ENCODE measurements around the gene CCPG1. TPM values are rescaled to one million over a fixed set of nuclear protein-coding genes. Genes with fewer than 3 reads are reported as not detected.
A peak's percentile ranks its signal among the peaks of the same experiment; 100 is the strongest.

Gene CCPG1
- total RNA-seq, 1 donor from 2014 or later = 102 TPM

DNA sequence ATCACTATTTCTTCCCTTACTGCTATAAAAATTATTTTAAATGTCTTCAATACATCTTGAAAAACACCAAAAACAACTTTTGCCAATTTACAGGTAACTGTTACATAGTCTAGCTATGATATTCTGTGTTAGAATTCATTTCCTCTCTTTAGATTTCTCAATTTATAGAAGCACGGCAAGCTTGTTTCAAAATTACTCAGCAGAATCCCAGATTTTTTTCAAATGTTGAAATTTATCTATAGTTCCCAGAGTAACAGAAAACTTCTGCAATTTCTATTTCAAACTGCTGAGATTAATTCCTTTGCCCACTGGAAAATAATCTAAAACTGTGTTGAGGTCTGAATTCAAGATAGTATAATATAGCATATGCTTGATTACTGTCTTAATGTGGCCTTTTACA is 41.2 kb downstream of the CCPG1 start:
- Histone ChIP-seq H3K36me3 (ENCODE audit: control insufficient read depth, insufficient read depth, low read length) (no peaks in the 10 kb centered on the region), H3K4me3 (ENCODE audit: low read depth, low read length) (no peak overlapping the region), H3K27me3 (ENCODE audit: control insufficient read depth, insufficient read depth, low read length) (no peaks in the 10 kb centered on the region)
- TF ChIP-seq, protein P1, sequence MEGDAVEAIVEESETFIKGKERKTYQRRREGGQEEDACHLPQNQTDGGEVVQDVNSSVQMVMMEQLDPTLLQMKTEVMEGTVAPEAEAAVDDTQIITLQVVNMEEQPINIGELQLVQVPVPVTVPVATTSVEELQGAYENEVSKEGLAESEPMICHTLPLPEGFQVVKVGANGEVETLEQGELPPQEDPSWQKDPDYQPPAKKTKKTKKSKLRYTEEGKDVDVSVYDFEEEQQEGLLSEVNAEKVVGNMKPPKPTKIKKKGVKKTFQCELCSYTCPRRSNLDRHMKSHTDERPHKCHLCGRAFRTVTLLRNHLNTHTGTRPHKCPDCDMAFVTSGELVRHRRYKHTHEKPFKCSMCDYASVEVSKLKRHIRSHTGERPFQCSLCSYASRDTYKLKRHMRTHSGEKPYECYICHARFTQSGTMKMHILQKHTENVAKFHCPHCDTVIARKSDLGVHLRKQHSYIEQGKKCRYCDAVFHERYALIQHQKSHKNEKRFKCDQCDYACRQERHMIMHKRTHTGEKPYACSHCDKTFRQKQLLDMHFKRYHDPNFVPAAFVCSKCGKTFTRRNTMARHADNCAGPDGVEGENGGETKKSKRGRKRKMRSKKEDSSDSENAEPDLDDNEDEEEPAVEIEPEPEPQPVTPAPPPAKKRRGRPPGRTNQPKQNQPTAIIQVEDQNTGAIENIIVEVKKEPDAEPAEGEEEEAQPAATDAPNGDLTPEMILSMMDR (IDR thresholded peaks at IDR 0.05; ENCODE audit: insufficient read depth, low read length, severe bottlenecking) = no peak
- FAIRE-seq (no peak), DNase-seq (ENCODE audit: low read depth) (no peak)

DNA sequence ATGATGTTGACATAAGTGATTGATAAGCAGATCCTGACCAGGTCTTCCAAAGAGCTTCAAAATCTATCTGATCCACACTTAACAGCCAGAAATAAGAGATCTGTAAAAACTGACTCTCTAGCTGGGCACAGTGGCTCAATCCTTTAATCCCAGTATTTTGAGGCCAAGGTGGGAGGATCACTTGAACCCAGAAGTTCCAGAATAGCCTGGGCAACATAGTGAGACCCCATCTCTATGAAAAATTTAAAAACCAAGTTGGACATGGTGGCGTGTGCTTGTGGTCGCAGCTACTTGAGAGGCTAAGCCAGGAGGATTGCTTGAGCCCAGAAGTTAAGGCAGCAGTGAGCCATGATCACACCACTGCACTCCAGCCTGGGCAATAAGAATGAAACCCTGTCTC is 45.5 kb downstream of the CCPG1 start:
- Histone ChIP-seq H3K4me3 (ENCODE audit: low read depth, low read length) (no peak overlapping the region), H3K36me3 (ENCODE audit: control insufficient read depth, insufficient read depth, low read length) (no peaks in the 10 kb centered on the region), H3K27me3 (ENCODE audit: control insufficient read depth, insufficient read depth, low read length) (no peaks in the 10 kb centered on the region)
- DNase-seq (ENCODE audit: low read depth) = no peak
- TF ChIP-seq, protein P1 (IDR thresholded peaks at IDR 0.05; ENCODE audit: insufficient read depth, low read length, severe bottlenecking) = no peak
- no peak for FAIRE-seq

DNA sequence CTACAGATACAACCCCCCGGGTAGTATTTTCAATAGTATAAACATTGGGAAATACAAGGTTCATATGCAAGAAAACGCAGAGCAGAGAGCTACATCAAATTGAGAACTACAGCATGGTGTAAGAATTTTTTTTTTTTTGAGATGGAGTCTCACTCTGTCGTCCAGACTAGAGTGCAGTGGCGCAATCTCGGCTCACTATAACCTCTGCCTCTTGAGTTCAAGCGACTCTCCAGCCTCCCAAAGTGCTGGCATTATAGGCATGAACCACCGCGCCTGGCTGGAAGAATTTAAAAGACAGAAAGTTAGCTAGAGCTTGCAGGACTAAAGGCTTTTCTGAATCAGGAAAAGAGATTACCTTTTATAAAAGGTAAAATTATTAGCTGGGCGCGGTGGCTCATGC is 47.1 kb downstream of the CCPG1 start:
- TF ChIP-seq, protein P1 (IDR thresholded peaks at IDR 0.05; ENCODE audit: insufficient read depth, low read length, severe bottlenecking) = no peak
- H3K36me3 ChIP-seq (ENCODE audit: control insufficient read depth, insufficient read depth, low read length) = no peaks in the 10 kb centered on the region
- DNase-seq (ENCODE audit: low read depth) = no peak
- H3K4me3 ChIP-seq (ENCODE audit: low read depth, low read length) = no peak overlapping the region
- no peaks in the 10 kb centered on the region for H3K27me3 ChIP-seq (ENCODE audit: control insufficient read depth, insufficient read depth, low read length)
- FAIRE-seq = no peak

DNA sequence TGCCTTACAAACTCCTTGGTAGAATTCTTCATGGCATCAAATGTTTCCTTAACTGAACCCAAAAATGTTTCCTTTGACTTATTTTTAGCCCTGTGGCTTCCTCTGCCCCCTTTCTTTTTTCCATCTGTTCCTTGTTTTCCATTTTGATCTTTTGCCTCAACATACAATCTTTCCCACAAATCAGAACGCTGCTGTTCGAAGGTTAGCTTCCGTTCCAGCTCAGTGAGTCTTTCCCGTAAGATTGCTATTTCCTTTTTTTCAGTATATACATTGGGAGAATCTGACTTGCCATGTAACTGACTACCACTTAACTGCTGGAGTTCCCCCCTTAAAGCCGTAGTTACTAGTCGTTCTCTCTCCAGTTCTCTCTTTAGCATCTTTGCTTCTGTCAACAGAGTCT is 47.9 kb downstream of the CCPG1 start:
- Histone ChIP-seq H3K36me3 (ENCODE audit: control insufficient read depth, insufficient read depth, low read length) (no peaks in the 10 kb centered on the region), H3K4me3 (ENCODE audit: low read depth, low read length) (no peak overlapping the region), H3K27me3 (ENCODE audit: control insufficient read depth, insufficient read depth, low read length) (no peaks in the 10 kb centered on the region)
- FAIRE-seq (no peak), DNase-seq (ENCODE audit: low read depth) (no peak)
- TF ChIP-seq, protein P1 (IDR thresholded peaks at IDR 0.05; ENCODE audit: insufficient read depth, low read length, severe bottlenecking) = no peak

DNA sequence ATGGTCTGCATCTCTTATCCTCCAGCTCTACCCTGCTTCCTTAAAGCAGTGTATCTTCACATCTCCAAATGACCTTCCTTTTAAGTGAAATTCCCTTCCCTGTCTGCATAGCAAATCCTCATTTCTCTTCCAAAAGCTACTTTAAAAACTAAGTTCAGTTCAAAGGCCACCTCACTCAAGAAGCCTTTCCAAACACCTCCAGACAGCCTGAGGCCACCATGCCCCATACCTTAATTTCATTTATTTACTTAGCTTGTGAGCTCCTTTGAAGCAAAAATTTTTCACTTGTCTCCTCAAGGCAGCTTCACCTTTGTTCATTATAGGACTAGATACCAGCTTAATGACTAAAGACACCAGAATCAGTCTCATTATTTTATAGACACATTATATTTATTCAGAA is 49.7 kb downstream of the CCPG1 start:
- no peak for FAIRE-seq
- H3K27me3 ChIP-seq (ENCODE audit: control insufficient read depth, insufficient read depth, low read length) = no peaks in the 10 kb centered on the region
- no peaks in the 10 kb centered on the region for H3K36me3 ChIP-seq (ENCODE audit: control insufficient read depth, insufficient read depth, low read length)
- TF ChIP-seq, protein P1 (IDR thresholded peaks at IDR 0.05; ENCODE audit: insufficient read depth, low read length, severe bottlenecking) = no peak
- no peak overlapping the region for H3K4me3 ChIP-seq (ENCODE audit: low read depth, low read length)
- no peak for DNase-seq (ENCODE audit: low read depth)

DNA sequence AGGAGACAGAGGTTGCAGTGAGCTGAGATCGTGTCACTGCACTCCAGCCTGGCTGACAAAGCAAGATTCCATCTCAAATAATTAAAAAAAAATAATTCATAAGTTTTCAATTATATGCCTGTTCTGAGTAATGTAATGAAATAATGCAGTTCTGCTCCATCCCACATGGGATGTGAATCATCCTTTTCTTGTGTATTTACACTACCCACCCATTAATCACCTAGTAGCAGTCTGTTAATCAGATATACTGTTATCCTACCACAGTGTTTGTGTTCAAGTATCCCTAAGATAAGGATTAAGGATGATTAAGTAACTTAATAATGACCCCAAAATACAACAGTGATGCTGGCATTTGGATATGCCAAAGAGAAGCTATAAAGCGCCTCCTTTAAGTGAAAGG is 50.4 kb downstream of the CCPG1 start:
- TF ChIP-seq, protein P1 (IDR thresholded peaks at IDR 0.05; ENCODE audit: insufficient read depth, low read length, severe bottlenecking) = no peak
- FAIRE-seq = no peak
- Histone ChIP-seq H3K4me3 (ENCODE audit: low read depth, low read length) (no peak overlapping the region), H3K36me3 (ENCODE audit: control insufficient read depth, insufficient read depth, low read length) (no peaks in the 10 kb centered on the region), H3K27me3 (ENCODE audit: control insufficient read depth, insufficient read depth, low read length) (no peaks in the 10 kb centered on the region)
- DNase-seq (ENCODE audit: low read depth) = peak; percentile 92

Measured in bronchial epithelial cell (primary cell).